HCT116 (cell line): ENCODE measurements around the gene RBBP8. TPM values are rescaled to one million over a fixed set of nuclear protein-coding genes. Genes with fewer than 3 reads are reported as not detected.

ENCODE experiments used
- ATAC-seq: fragments of 200-7000 bp; cut with Tn5 transposase; 2 replicates; pipeline ENCODE4 v1.9.1; 2020; ENCODE audit warnings: mild to moderate bottlenecking, moderate library complexity
- BruUV-seq: library from RNA; stranded (reverse); fragments of 400-500 nt; replicated peaks from 2 replicates; lab custom pipeline; 2021; lab: Mats Ljungman, UMichigan
- CTCF ChIA-PET: fragments of 300-600 bp; sonication (Branson Sonifier 250); formaldehyde crosslinking; loops from one replicate; lab custom pipeline; 2021; ENCODE audit warnings: antibody characterized with exemption; lab: Charles Lee
- POLR2A ChIA-PET: fragments of 300-600, 350-600 bp; sonication (Branson Sonifier 250); formaldehyde crosslinking; loops from one replicate; lab custom pipeline; 2021; ENCODE audit warnings: antibody characterized with exemption; lab: Charles Lee
- RAD21 ChIA-PET, 2 experiments: fragments of 300-600 bp; sonication (Branson Sonifier 250); formaldehyde crosslinking; loops; one replicate each; lab custom pipeline; 2023; ENCODE audit warnings: low total read pairs in 2 of 2; ENCODE audit not compliant: uncharacterized antibody in 2 of 2, unreplicated experiment in 2 of 2, low non-redundant PET in 1 of 2; lab: Charles Lee
- DNase-seq: peaks from one replicate; pipeline ENCODE4 v3.0.0-alpha.2; 2010; ENCODE audit warnings: low read depth, low spot score
- H2AFZ ChIP-seq: fragments of 200-600 bp; shearing (Covaris generic), sonication (generic); 2 replicates; pipeline ENCODE4 v1.6.1; 2017; ENCODE audit warnings: low read depth, mixed run types, mixed read lengths, antibody characterized with exemption, low read length; ENCODE audit not compliant: poor library complexity, severe bottlenecking
- H3K27ac ChIP-seq: 2 replicates; pipeline ENCODE4 v1.5.1; 2012; ENCODE audit warnings: low read depth, low read length
- H3K27me3 ChIP-seq: fragments of 200-600 bp; sonication (generic); 2 replicates; pipeline ENCODE4 v1.6.1; 2016; ENCODE audit warnings: mixed run types, low read length, mixed read lengths; ENCODE audit not compliant: insufficient read depth
- H3K36me3 ChIP-seq, 2 experiments: fragments of 200-500 bp in 1 of 2; fragments of 200-600 bp in 1 of 2; sonication (Bioruptor generic) in 1 of 2; sonication (generic) in 1 of 2; 2 replicates each; pipeline versions ENCODE4 v1.5.1 to v1.6.1; 2014 to 2016; ENCODE audit warnings: low read length in 2 of 2, inconsistent platforms in 1 of 2, mixed read lengths in 1 of 2, mixed run types in 1 of 2; ENCODE audit not compliant: insufficient read depth in 2 of 2, control insufficient read depth in 1 of 2
- H3K4me1 ChIP-seq, 2 experiments: fragments of 200-600 bp in 1 of 2; sonication (generic) in 1 of 2; 2 replicates each; pipeline versions ENCODE4 v1.5.1 to v1.6.1; 2012 to 2017; ENCODE audit warnings: low read length in 2 of 2, inconsistent platforms in 1 of 2, mild to moderate bottlenecking in 1 of 2, mixed read lengths in 1 of 2, mixed run types in 1 of 2, moderate library complexity in 1 of 2; ENCODE audit not compliant: insufficient read depth in 2 of 2, control insufficient read depth in 1 of 2
- H3K4me2 ChIP-seq: fragments of 200-600 bp; sonication (generic); 2 replicates; pipeline ENCODE4 v1.6.1; 2017; ENCODE audit warnings: mixed run types, low read length, mixed read lengths
- H3K4me3 ChIP-seq, 2 experiments: fragments of 200-600 bp in 1 of 2; sonication (generic) in 1 of 2; replicated peaks in 1 of 2; 2 replicates each; pipeline ENCODE4 v1.5.1; 2011 to 2016; ENCODE audit warnings: low read length in 2 of 2, control low read depth in 1 of 2, low read depth in 1 of 2, mild to moderate bottlenecking in 1 of 2, mixed read lengths in 1 of 2, mixed run types in 1 of 2
- H3K79me2 ChIP-seq: fragments of 200-600 bp; sonication (generic); 2 replicates; pipeline ENCODE4 v1.6.1; 2017; ENCODE audit warnings: mild to moderate bottlenecking, mixed run types, low read length, moderate library complexity, mixed read lengths; ENCODE audit not compliant: insufficient read depth
- H3K9ac ChIP-seq: fragments of 200-600 bp; sonication (generic); 2 replicates; pipeline ENCODE4 v1.6.1; 2016; ENCODE audit warnings: low read length, mixed read lengths
- H3K9me2 ChIP-seq: fragments of 200-600 bp; sonication (generic), shearing (Covaris generic); 2 replicates; pipeline ENCODE4 v1.6.1; 2017; ENCODE audit warnings: mixed run types, mild to moderate bottlenecking, moderate library complexity; ENCODE audit not compliant: insufficient read depth
- H3K9me3 ChIP-seq, 2 experiments: fragments of 200-500 bp in 1 of 2; fragments of 200-600 bp in 1 of 2; sonication (Bioruptor generic) in 1 of 2; sonication (generic) in 1 of 2; 2 replicates each; pipeline ENCODE4 v1.6.1; 2014 to 2017; ENCODE audit warnings: low read length in 2 of 2, mixed read lengths in 2 of 2, inconsistent platforms in 1 of 2, low read depth in 1 of 2, mild to moderate bottlenecking in 1 of 2, mixed run types in 1 of 2, moderate library complexity in 1 of 2; ENCODE audit not compliant: control insufficient read depth in 1 of 2, insufficient read depth in 1 of 2
- H4K20me1 ChIP-seq: fragments of 200-600 bp; sonication (generic), shearing (Covaris generic); 2 replicates; pipeline ENCODE4 v1.6.1; 2017; ENCODE audit warnings: mixed run types, mild to moderate bottlenecking, moderate library complexity; ENCODE audit not compliant: insufficient read depth
- ATF3 ChIP-seq: IDR thresholded peaks from 2 replicates; pipeline ENCODE4 v1.6.1; 2012
- CTCF ChIP-seq, 3 experiments: fragments of 200-600 bp in 1 of 3; sonication (generic) in 1 of 3; IDR thresholded peaks in 2 of 3; conservative IDR thresholded peaks in 1 of 3; 2 replicates each; pipeline ENCODE4 v1.5.1; 2012 to 2017; ENCODE audit warnings: low read depth in 2 of 3, low read length in 2 of 3, antibody characterized with exemption in 1 of 3, borderline replicate concordance in 1 of 3, control low read depth in 1 of 3, mild to moderate bottlenecking in 1 of 3, mixed read lengths in 1 of 3, mixed run types in 1 of 3, moderate library complexity in 1 of 3; ENCODE audit not compliant: insufficient read depth in 1 of 3
- FOSL1 ChIP-seq: IDR thresholded peaks from 2 replicates; pipeline ENCODE4 v1.6.1; 2012; ENCODE audit warnings: low read depth
- POLR2A ChIP-seq: IDR thresholded peaks from 2 replicates; pipeline ENCODE4 v1.7.0; 2011; ENCODE audit warnings: borderline replicate concordance; ENCODE audit not compliant: insufficient read depth, insufficient read length; ENCODE audit errors: extremely low read depth
- POLR2AphosphoS5 ChIP-seq: IDR thresholded peaks from 2 replicates; pipeline ENCODE4 v1.6.1; 2011; ENCODE audit warnings: mild to moderate bottlenecking, low read depth, low read length, moderate library complexity
- REST ChIP-seq: IDR thresholded peaks from 2 replicates; pipeline ENCODE4 v1.6.1; 2012; ENCODE audit warnings: low read depth
- SIN3A ChIP-seq: IDR thresholded peaks from 2 replicates; pipeline ENCODE4 v1.6.1; 2012; ENCODE audit warnings: low read depth
- SP1 ChIP-seq: IDR thresholded peaks from 2 replicates; pipeline ENCODE4 v1.6.1; 2012; ENCODE audit warnings: low read depth
- SRF ChIP-seq: IDR thresholded peaks from 2 replicates; pipeline ENCODE4 v1.6.1; 2012; ENCODE audit warnings: low read depth
- ZBTB33 ChIP-seq: IDR thresholded peaks from 2 replicates; pipeline ENCODE4 v1.6.1; 2011; ENCODE audit warnings: mild to moderate bottlenecking, low read length, moderate library complexity; ENCODE audit not compliant: insufficient replicate concordance; ENCODE audit errors: extremely low read depth
- intact Hi-C: fragments of 100-400 bp; cut with micrococcal nuclease; formaldehyde crosslinking; loops from 2 replicates; pipeline ENCODE4 v1.10.0; 2022
- total RNA-seq: library from RNA; stranded (reverse); gene quantifications from one replicate; pipeline ENCODE4 v1.2.1, GENCODE V29; 2021; ENCODE audit not compliant: unreplicated experiment

The RBBP8 gene
- total RNA-seq, 1 experiment from 2014 or later, result 66.6 TPM

GRCh38 chr18:22974001-22974400 is 40.9 kb downstream of the RBBP8 start:
- no TSS peak for BruUV-seq
- DNase-seq (no peak), ATAC-seq (no peak)
- H3K27ac ChIP-seq, result no peak overlapping the region
- H3K9me3 ChIP-seq, result no peaks in the 10 kb centered on the region
- H4K20me1 ChIP-seq, result no peaks in the 10 kb centered on the region
- intact Hi-C loops, result no loop called here
- H3K4me2 ChIP-seq, result no peak overlapping the region
- ChIA-PET CTCF (no interaction called here), RAD21 (no interaction called here), POLR2A (interaction anchor here (0.5 kb wide), 1 partner anchor 176 kb away, joined by 3 read pairs; no protein-coding TSS in a partner anchor)
- TF ChIP-seq SRF, result no peak
- TF ChIP-seq POLR2A, result no peak
- no peak for TF ChIP-seq CTCF (IDR thresholded peaks at IDR 0.05 in 2 of 3, conservative IDR thresholded peaks at IDR 0.05 in 1 of 3; ENCODE audit: borderline replicate concordance in 1 of 3, insufficient read depth in 1 of 3, low read depth in 2 of 3, low read length in 2 of 3)
- no peak for TF ChIP-seq POLR2AphosphoS5
- peaks cover 2% of the 10 kb centered on the region in 2 experiments; a peak in 1 of 4 replicates for H3K36me3 ChIP-seq
- no peak overlapping the region for H3K9ac ChIP-seq
- no peaks in the 10 kb centered on the region for H3K9me2 ChIP-seq
- no peak overlapping the region for H2AFZ ChIP-seq
- H3K4me3 ChIP-seq, result no peak overlapping the region
- H3K4me1 ChIP-seq, result peaks cover 20 to 26% of the 10 kb centered on the region in 2 experiments
- no peaks in the 10 kb centered on the region for H3K27me3 ChIP-seq
- H3K79me2 ChIP-seq, result peaks cover 14% of the 10 kb centered on the region; the same call in 1 of the 2 replicates

GRCh38 chr18:22974707-22975106 is 41.6 kb downstream of the RBBP8 start:
- Histone ChIP-seq H3K4me2 (no peak overlapping the region), H3K4me3 (no peak overlapping the region), H2AFZ (no peak overlapping the region), H3K9me3 (no peaks in the 10 kb centered on the region), H3K4me1 (peaks cover 20 to 26% of the 10 kb centered on the region in 2 experiments), H3K9ac (no peak overlapping the region), H3K27ac (no peak overlapping the region), H3K79me2 (peaks cover 12% of the 10 kb centered on the region; the same call in 1 of the 2 replicates), H3K27me3 (no peaks in the 10 kb centered on the region), H3K9me2 (no peaks in the 10 kb centered on the region), H3K36me3 (peaks cover 2 to 6% of the 10 kb centered on the region in 2 experiments; a peak in 1 of 4 replicates), H4K20me1 (no peaks in the 10 kb centered on the region)
- BruUV-seq, result no TSS peak
- RAD21 ChIA-PET, result no interaction called here
- TF ChIP-seq REST (no peak), FOSL1 (no peak), ATF3 (no peak), ZBTB33 (no peak), SIN3A (no peak), SP1 (no peak), SRF (no peak)
- no peak for ATAC-seq
- no peak for DNase-seq
- CTCF ChIA-PET, result interaction anchor here (0.7 kb wide), 1 partner anchor 9 kb away, joined by 3 read pairs; no protein-coding TSS in a partner anchor
- intact Hi-C loops, result loop anchor here (5.0 kb wide), 1 partner anchor 42 kb away; the partner anchor contains the start of gene RBBP8
- POLR2A ChIA-PET, result no interaction called here
